ENCODE results near the gene ACOXL.

- TF ChIP-seq POLR2AphosphoS5 (IDR thresholded peaks at IDR 0.05; ENCODE audit: low read depth, low read length), result no peak
- no peak for TF ChIP-seq POLR2A (IDR thresholded peaks at IDR 0.05; ENCODE audit: low read depth, low read length)
These were observed 297.0 kb downstream of the ACOXL start for GRCh38 chr2:111029181-111029927.
